ENCODE measurements around the gene VPS37C. TPM values are rescaled to one million over a fixed set of nuclear protein-coding genes. Genes with fewer than 3 reads are reported as not detected.
"Not testable (repeated sequence)": the region's sequence is repeated elsewhere in the genome, so short reads cannot be mapped to it uniquely, and the experiment has no call there.

VPS37C gene
- total RNA-seq, 1 experiment from 2014 or later = 29.9 TPM

- Histone ChIP-seq H3K4me1 (replicated peaks) (no peaks in the 10 kb centered on the region), H3K9me3 (replicated peaks) (no peaks in the 10 kb centered on the region)
Measured at GRCh38 chr11:61109671-61110070, 51.6 kb downstream of the VPS37C start.

DNA sequence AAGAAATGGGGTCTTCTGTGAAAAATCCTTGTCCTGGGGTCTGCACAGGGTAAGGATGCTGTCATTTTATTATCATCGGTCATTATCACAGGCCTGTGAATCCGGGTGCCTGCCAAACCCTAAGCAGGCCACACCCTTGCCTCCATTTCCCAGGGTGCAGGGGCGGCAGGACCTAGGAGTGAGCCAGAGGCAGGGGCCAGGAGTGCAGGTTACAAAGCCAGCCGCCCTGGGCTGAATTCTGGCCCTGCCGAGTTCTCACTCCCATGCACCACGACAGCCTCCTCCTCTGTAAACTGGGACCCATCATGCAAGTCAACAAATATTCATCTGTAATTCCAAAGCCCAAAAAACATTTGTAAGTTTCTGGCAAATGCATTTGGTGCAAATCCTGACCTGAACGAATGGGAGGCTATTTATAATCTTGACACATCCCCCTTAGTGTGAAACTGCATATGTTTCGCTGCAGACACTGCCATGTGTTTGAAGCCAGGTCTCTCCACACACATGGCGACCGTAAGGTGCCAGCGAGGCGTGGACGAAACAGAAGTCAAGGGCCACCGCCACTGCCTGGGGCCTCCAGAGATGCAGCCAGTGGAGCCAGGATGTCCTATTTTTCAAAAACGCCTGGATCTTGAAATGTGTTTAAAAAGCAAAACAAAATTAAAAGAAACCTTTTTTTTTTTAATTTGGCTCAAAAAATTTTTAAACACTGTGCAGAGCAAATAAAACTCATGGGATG lies 52.2 kb downstream of the VPS37C start:
- 0 out of 2 replicates have a peak, but pooled peaks cover 4% of the 10 kb centered on the region for H3K27me3 ChIP-seq (replicated peaks)
- no peaks in the 10 kb centered on the region for H3K9me3 ChIP-seq (replicated peaks)
- no peaks in the 10 kb centered on the region for H3K36me3 ChIP-seq
- DNase-seq (ENCODE audit: low read depth in 1 of 2, low spot score in 2 of 2) = no peak
- no peak overlapping the region for H3K4me3 ChIP-seq
- H3K4me1 ChIP-seq (replicated peaks) = no peaks in the 10 kb centered on the region
- no peak overlapping the region for H3K27ac ChIP-seq

More at GRCh38 chr11:61109671-61110070, 51.6 kb downstream of the VPS37C start:
- no peaks in the 10 kb centered on the region for H3K36me3 ChIP-seq
- no peak overlapping the region for H3K27ac ChIP-seq
- 0 out of 2 replicates have a peak, but pooled peaks cover 4% of the 10 kb centered on the region for H3K27me3 ChIP-seq (replicated peaks)
- no peak for DNase-seq (ENCODE audit: low read depth in 1 of 2, low spot score in 2 of 2)
- H3K4me3 ChIP-seq = no peak overlapping the region

DNA sequence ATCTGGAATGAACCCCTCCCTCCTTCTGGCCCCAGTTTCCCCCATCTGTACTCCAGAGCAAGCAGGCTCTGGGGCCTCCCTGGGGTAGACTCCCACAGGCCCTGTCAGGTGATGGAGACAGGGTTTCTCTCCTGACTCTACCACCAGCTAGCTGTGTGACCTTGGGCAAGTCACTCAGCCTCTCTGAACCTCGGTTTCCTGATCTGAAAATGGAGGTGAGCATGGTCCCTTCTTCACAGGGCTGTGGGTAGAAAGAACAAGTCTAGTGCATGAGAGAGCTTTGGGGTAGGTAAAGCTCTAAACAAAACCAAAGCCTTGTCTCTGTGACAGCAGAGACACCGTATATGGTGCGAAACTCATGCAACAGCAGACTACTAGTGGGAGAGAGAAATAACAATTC lies 53.3 kb downstream of the VPS37C start:
- Histone ChIP-seq H3K9me3 (replicated peaks) (no peaks in the 10 kb centered on the region), H3K4me1 (replicated peaks) (no peaks in the 10 kb centered on the region), H3K36me3 (no peaks in the 10 kb centered on the region), H3K4me3 (no peak overlapping the region), H3K27ac (no peak overlapping the region), H3K27me3 (replicated peaks) (0 out of 2 replicates have a peak, but pooled peaks cover 4% of the 10 kb centered on the region)
- no peak for DNase-seq (ENCODE audit: low read depth in 1 of 2, low spot score in 2 of 2)

DNA sequence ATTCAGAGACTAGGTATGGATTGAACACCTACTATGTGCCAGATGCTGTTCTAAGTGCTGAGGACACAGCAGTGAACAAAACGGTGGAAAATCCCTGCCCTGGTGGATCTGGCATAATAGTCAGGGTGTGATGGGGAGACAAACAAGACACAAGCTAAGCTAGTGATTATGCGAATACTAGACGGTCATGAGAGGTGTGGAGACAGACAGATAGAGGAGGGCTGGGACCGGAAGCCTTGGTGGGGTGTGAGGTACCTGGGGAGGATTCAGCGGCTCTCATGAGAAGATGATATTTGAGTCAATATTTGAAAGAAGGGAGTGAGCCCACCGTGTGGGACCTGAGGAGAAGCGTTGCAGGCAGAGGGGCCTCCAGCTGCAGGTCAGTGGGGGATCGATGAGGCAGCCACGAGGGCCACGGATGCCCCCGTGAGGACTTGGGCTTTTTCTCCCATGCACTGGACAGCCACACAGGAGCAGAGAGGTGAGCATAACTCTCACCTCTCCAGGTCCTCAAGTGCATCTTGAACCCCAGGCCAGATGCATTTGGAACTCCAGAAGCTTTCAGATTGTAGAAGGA lies 54.2 kb downstream of the VPS37C start:
- Histone ChIP-seq H3K4me1 (replicated peaks) (no peaks in the 10 kb centered on the region), H3K36me3 (no peaks in the 10 kb centered on the region), H3K4me3 (no peak overlapping the region), H3K27me3 (replicated peaks) (0 out of 2 replicates have a peak, but pooled peaks cover 4% of the 10 kb centered on the region), H3K9me3 (replicated peaks) (no peaks in the 10 kb centered on the region), H3K27ac (no peak overlapping the region)
- no peak for DNase-seq (ENCODE audit: low read depth in 1 of 2, low spot score in 2 of 2)

GRCh38 chr11:61106296-61106695 lies 54.9 kb downstream of the VPS37C start:
- no peak for DNase-seq (ENCODE audit: low read depth in 1 of 2, low spot score in 2 of 2)
- H3K27me3 ChIP-seq (replicated peaks) = 0 out of 2 replicates have a peak, but pooled peaks cover 4% of the 10 kb centered on the region

GRCh38 chr11:61104963-61105362 lies 56.3 kb downstream of the VPS37C start:
- Histone ChIP-seq H3K27me3 (replicated peaks) (no peaks in the 10 kb centered on the region), H3K4me3 (no peak overlapping the region), H3K27ac (no peak overlapping the region), H3K4me1 (replicated peaks) (no peaks in the 10 kb centered on the region), H3K9me3 (replicated peaks) (no peaks in the 10 kb centered on the region), H3K36me3 (no peaks in the 10 kb centered on the region)
- DNase-seq (ENCODE audit: low read depth in 1 of 2, low spot score in 2 of 2) = no peak

More at GRCh38 chr11:61106296-61106695, 54.9 kb downstream of the VPS37C start:
- H3K36me3 ChIP-seq = no peaks in the 10 kb centered on the region
- no peak overlapping the region for H3K4me3 ChIP-seq
- H3K4me1 ChIP-seq (replicated peaks) = no peaks in the 10 kb centered on the region
- no peak overlapping the region for H3K27ac ChIP-seq
- no peaks in the 10 kb centered on the region for H3K9me3 ChIP-seq (replicated peaks)

GRCh38 chr11:61103851-61104423 lies 57.3 kb downstream of the VPS37C start:
- H3K4me1 ChIP-seq (replicated peaks) = no peaks in the 10 kb centered on the region
- no peaks in the 10 kb centered on the region for H3K36me3 ChIP-seq
- H3K4me3 ChIP-seq = no peak overlapping the region
- no peak for DNase-seq (ENCODE audit: low read depth in 1 of 2, low spot score in 2 of 2)
- no peak overlapping the region for H3K27ac ChIP-seq
- no peaks in the 10 kb centered on the region for H3K27me3 ChIP-seq (replicated peaks)
- H3K9me3 ChIP-seq (replicated peaks) = no peaks in the 10 kb centered on the region

DNA sequence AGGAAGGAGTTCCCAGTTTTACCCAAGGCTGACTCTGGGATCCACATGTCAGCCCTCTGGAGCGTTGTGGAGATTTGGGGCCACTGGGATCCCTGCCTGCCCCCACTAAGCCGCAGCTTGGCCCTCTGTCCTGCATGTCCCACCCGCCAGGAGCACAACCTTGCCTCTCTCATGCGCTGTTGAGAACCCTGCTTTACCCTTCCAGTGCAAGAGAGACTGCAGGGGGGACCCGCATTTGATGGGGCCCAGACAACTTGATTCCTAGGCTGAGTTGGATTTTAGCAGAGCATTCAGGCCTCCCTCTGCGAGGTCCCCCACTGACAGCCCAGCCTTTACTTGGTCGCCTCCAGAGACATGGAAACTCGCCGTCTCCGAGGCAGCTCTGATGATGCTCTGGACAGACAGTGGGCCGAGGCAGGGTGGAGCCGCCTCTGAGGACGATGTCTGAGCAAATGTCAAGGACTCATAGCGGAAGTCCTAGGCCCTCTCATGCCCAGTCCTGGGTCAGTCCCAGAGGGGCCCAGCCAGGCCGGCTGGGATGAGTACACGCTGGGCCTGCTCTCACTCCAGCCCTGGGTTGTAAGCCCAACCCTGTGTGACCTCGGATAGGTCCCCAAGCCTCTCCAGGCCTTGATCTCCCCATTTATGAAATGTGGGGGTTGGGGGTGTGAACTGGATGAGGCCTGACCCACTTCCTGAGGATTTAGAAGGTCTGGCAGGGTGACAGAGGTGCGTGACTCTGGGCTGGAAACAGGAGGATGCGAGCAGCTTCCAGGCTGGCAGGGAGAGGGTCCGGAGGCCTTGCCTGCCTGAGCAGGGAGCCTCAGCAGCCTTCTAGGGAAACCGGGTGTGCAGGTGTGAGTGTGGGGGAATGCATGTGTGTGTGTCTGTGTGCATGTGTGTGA lies 58.3 kb downstream of the VPS37C start:
- Histone ChIP-seq H3K27ac (no peak overlapping the region), H3K36me3 (no peaks in the 10 kb centered on the region), H3K9me3 (replicated peaks) (peaks cover 3% of the 10 kb centered on the region; the same call in 1 of the 2 replicates), H3K27me3 (replicated peaks) (no peaks in the 10 kb centered on the region), H3K4me1 (replicated peaks) (no peaks in the 10 kb centered on the region), H3K4me3 (no peak overlapping the region)
- DNase-seq (ENCODE audit: low read depth in 1 of 2, low spot score in 2 of 2) = no peak

- DNase-seq (ENCODE audit: low read depth in 1 of 2, low spot score in 2 of 2) = no peak
- peaks cover 3% of the 10 kb centered on the region; the same call in 1 of the 2 replicates for H3K9me3 ChIP-seq (replicated peaks)
- no peaks in the 10 kb centered on the region for H3K36me3 ChIP-seq
- H3K4me1 ChIP-seq (replicated peaks) = no peaks in the 10 kb centered on the region
- H3K4me3 ChIP-seq = no peak overlapping the region
- no peak overlapping the region for H3K27ac ChIP-seq
- H3K27me3 ChIP-seq (replicated peaks) = peaks cover 3% of the 10 kb centered on the region; the same call in 1 of the 2 replicates
Measured at GRCh38 chr11:61098778-61099177, 62.4 kb downstream of the VPS37C start.

DNA sequence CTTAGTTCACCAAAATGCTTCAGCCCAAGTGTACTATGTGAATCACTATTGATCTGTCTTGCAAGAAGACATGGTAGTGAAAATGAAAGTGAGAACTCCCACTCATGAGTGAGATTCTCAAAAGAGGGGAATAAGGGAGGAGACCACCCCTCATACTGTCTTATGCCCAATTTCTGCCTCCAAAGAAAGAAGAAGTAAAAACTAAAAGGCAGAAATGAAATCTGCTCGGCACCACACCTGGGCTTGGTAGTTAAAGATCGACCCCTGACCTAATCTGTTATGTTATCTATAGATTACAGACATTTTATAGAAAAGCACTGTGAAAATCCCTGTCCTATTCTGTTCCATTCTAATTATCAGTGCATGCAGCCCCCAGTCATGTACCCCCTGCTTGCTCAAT lies 63.0 kb downstream of the VPS37C start:
- not testable (repeated sequence) for H3K27ac ChIP-seq; H3K9me3 ChIP-seq (replicated peaks); H3K27me3 ChIP-seq (replicated peaks); H3K4me3 ChIP-seq; H3K4me1 ChIP-seq (replicated peaks); H3K36me3 ChIP-seq; DNase-seq (ENCODE audit: low read depth in 1 of 2, low spot score in 2 of 2)

DNA sequence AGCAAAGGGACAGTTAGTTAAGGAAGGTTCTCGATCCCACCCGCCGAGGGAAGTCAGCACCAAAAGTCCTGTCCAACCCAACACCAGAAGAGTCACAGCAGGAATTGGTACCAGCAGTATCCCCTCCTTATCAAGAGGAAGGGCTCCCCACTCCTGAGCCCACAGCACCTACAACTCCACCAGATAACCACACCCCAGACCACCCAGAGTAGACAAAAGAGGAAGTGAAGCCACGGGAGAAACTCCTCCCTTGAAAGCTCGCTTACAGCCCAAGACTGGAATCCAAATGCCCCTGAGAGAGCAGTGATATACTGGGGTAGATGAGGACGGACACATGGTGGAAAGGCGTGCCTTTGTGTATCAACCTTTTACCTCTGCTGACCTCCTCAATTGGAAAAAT lies 66.2 kb downstream of the VPS37C start:
- no peak for DNase-seq (ENCODE audit: low read depth in 1 of 2, low spot score in 2 of 2)
- Histone ChIP-seq H3K4me3 (no peak overlapping the region), H3K27me3 (replicated peaks) (peaks cover 3% of the 10 kb centered on the region; the same call in 1 of the 2 replicates), H3K27ac (no peak overlapping the region), H3K4me1 (replicated peaks) (no peaks in the 10 kb centered on the region), H3K9me3 (replicated peaks) (peaks cover 3% of the 10 kb centered on the region; the same call in 1 of the 2 replicates), H3K36me3 (no peaks in the 10 kb centered on the region)

GRCh38 chr11:61094167-61094566 lies 67.1 kb downstream of the VPS37C start:
- H3K4me3 ChIP-seq; H3K27ac ChIP-seq; H3K9me3 ChIP-seq (replicated peaks); DNase-seq (ENCODE audit: low read depth in 1 of 2, low spot score in 2 of 2); H3K27me3 ChIP-seq (replicated peaks); H3K36me3 ChIP-seq; H3K4me1 ChIP-seq (replicated peaks): not testable (repeated sequence)

DNA sequence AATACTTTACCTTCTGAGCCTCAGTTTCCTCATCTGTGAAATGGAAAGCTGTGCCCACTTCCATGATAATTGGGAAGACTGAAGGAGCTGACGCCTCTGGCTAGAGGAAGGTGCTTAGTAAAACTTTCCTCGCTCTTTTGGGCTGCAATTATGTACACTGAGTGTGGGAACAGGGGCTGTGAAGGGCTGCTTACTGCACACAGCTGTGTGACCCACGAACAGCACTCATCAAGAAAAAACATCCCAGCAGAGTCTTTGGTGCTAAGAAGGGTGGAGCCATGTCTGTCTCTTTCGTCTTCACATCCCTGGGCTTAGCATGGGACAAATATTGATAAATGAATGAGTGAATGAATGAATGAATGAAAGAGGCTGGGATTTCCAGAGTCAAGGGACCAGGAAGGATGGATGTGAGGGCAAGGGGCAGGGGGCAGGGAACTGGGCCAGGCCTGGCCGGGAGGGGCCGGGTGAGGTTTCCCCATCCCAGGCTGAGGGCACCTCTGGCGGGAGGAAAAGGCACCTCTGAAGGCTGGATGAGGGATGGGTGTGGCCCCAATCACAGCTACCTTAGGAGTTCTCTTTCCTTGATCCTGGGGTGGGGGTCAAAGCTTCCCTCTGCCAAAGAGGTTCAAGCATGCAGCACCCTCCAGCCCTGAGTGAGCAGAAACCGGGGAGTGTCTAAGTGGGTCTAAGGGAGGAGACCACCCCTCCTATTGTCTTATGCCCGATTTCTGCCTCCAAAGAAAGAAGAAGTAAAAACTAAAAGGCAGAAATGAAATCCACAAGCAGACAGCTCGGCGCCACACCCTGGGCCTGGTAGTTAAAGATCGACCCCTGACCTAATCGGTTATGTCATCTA lies 68.1 kb downstream of the VPS37C start:
- Histone ChIP-seq H3K9me3 (replicated peaks) (no peaks in the 10 kb centered on the region), H3K36me3 (no peaks in the 10 kb centered on the region), H3K27me3 (replicated peaks) (peaks cover 3% of the 10 kb centered on the region; the same call in 1 of the 2 replicates), H3K4me3 (no peak overlapping the region), H3K27ac (no peak overlapping the region), H3K4me1 (replicated peaks) (no peaks in the 10 kb centered on the region)
- no peak for DNase-seq (ENCODE audit: low read depth in 1 of 2, low spot score in 2 of 2)

Measured in SJSA1 (cell line).